ENCODE measurements around the gene ZDHHC15. TPM values are rescaled to one million over a fixed set of nuclear protein-coding genes. Genes with fewer than 3 reads are reported as not detected.
"Not testable (repeated sequence)": the region's sequence is repeated elsewhere in the genome, so short reads cannot be mapped to it uniquely, and the experiment has no call there.

ZDHHC15 gene
- 0.06 TPM for polyA plus RNA-seq (2012; ENCODE audit: missing spikeins)

DNA sequence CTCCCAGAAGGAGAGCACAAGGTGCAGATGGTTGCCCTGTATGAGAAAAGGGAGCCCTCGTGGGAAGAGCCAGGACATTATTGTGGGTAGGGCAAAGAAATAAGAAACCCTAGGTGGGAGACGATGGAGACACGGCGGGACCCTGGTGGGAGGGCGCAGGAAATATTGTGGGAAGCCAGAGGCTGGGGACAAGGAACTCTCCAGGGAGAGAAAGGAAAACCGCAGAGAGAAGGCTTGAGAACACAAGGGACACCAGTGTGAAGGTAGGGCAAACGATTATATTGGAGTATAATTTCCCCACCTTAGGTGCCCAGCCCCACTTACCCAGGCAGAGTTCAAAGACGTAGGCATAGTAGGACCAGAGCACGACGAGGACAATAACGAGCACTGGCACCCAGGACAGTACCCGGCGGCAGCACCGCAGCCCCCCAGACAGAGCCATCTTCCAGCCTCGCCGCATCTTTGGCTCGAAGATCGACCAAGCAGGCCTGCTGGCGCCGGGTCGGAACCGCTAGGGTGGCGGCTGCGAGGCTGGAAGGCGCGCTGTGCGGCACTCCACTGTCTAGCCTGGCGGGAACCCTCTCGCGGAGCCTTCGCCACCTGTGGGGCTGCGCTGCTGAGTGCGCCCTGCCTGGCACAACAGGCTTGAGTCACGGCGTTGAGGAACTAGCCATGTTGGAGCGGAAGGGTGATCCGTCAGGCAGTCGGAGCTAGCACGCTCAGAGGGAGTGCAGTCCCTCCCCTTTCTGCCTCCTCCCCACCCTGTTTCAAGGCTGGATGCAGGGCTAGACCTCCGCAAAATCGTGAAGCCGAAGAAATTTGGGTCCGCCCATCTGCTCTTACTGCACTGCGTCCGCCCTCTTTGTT, at the start of gene ZDHHC15:
Gene ZDHHC15 (minus strand): TSS at position 473 of the 867 bp plus-strand sequence. CDS start 13 bp downstream, at position 460.
- FAIRE-seq (no peak), DNase-seq (ENCODE audit: insufficient read length) (no peak)

DNA sequence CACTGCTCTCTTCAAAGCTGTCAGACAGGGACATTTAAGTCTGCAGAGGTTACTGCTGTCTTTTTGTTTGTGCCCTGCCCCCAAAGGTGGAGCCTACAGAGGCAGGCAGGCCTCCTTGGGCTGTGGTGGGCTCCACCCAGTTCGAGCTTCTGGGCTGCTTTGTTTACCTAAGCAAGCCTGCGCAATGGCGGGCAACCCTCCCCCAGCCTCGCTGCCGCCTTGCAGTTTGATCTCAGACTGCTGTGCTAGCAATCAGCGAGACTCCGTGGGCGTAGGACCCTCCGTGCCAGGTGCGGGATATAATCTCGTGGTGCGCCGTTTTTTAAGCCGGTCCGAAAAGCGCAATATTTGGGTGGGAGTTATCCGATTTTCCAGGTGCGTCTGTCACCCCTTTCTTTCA, 37.7 kb upstream of the ZDHHC15 start:
- DNase-seq (ENCODE audit: insufficient read length); FAIRE-seq: not testable (repeated sequence)

More for the DNA sequence above, at the start of gene ZDHHC15:
- TF ChIP-seq POLR2A (IDR thresholded peaks at IDR 0.05; ENCODE audit: low read depth, low read length) = no peak
- no peak for TF ChIP-seq POLR2AphosphoS5 (IDR thresholded peaks at IDR 0.05; ENCODE audit: low read depth, low read length)
- no peak for TF ChIP-seq TAF1 (IDR thresholded peaks at IDR 0.05; ENCODE audit: borderline replicate concordance, low read depth, low read length)

GRCh38 chrX:75547783-75548182, 24.9 kb upstream of the ZDHHC15 start:
- no peak for FAIRE-seq
- TF ChIP-seq TAF1 (IDR thresholded peaks at IDR 0.05; ENCODE audit: borderline replicate concordance, low read depth, low read length) (no peak), POLR2A (IDR thresholded peaks at IDR 0.05; ENCODE audit: low read depth, low read length) (no peak), POLR2AphosphoS5 (IDR thresholded peaks at IDR 0.05; ENCODE audit: low read depth, low read length) (no peak)

GRCh38 chrX:75546724-75547511, 24.1 kb upstream of the ZDHHC15 start:
- FAIRE-seq = no peak
- DNase-seq (ENCODE audit: insufficient read length) = no peak

More at GRCh38 chrX:75547783-75548182, 24.9 kb upstream of the ZDHHC15 start:
- no peak for DNase-seq (ENCODE audit: insufficient read length)

DNA sequence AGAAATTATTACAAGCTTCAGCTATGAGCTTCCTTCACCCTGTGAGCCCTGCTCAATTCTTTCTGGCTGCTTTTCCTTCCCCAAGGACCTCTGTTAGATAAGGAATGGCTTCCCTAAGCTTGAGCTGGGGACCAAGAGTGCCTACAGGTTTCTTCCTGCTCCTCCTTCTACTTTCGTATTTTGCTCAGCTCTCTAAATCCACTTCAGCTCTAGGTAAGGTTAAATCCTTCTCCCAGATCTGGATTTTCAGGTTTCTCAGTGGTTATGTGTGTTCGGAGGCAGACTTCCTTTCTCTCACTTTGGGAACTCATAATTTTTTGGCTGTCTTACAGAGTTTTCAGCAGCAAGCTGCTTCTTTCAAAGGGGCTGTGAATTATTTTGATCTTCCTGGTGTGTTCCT, 21.9 kb upstream of the ZDHHC15 start:
- no peak for FAIRE-seq
- TF ChIP-seq TAF1 (IDR thresholded peaks at IDR 0.05; ENCODE audit: borderline replicate concordance, low read depth, low read length) (no peak), POLR2A (IDR thresholded peaks at IDR 0.05; ENCODE audit: low read depth, low read length) (no peak), POLR2AphosphoS5 (IDR thresholded peaks at IDR 0.05; ENCODE audit: low read depth, low read length) (no peak)
- no peak for DNase-seq (ENCODE audit: insufficient read length)

More at GRCh38 chrX:75546724-75547511, 24.1 kb upstream of the ZDHHC15 start:
- TF ChIP-seq TAF1 (IDR thresholded peaks at IDR 0.05; ENCODE audit: borderline replicate concordance, low read depth, low read length) (no peak), POLR2AphosphoS5 (IDR thresholded peaks at IDR 0.05; ENCODE audit: low read depth, low read length) (no peak), POLR2A (IDR thresholded peaks at IDR 0.05; ENCODE audit: low read depth, low read length) (no peak)

- TF ChIP-seq POLR2AphosphoS5 (IDR thresholded peaks at IDR 0.05; ENCODE audit: low read depth, low read length) (no peak), POLR2A (IDR thresholded peaks at IDR 0.05; ENCODE audit: low read depth, low read length) (no peak), TAF1 (IDR thresholded peaks at IDR 0.05; ENCODE audit: borderline replicate concordance, low read depth, low read length) (no peak)
- DNase-seq (ENCODE audit: insufficient read length) (no peak), FAIRE-seq (no peak)
Observed at GRCh38 chrX:75483933-75484332, 38.9 kb downstream of the ZDHHC15 start.

GRCh38 chrX:75461780-75462179, 61.1 kb downstream of the ZDHHC15 start:
- DNase-seq (ENCODE audit: insufficient read length) = not testable (repeated sequence)

GRCh38 chrX:75421688-75422230, 101.1 kb downstream of the ZDHHC15 start:
- no peak for FAIRE-seq

More at GRCh38 chrX:75461780-75462179, 61.1 kb downstream of the ZDHHC15 start:
- not testable (repeated sequence) for FAIRE-seq

DNA sequence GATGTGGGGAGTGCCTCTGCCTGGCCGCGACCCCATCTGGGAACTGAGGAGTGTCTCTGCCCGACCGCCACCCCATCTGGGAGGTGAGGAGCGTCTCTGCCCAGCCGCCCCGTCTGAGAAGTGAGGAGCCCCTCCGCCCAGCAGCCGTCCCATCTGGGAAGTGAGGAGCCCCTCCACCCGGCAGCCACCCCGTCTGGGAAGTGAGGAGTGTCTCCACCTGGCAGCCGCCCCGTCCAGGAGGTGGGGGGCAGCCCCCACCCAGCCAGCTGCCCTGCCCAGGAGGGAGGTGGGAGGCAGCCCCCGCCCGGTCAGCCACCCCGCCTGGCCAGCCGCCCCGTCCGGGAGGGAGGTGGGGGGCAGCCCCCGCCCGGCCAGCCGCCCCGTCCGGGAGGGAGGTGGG, 115.7 kb downstream of the ZDHHC15 start:
- FAIRE-seq; DNase-seq (ENCODE audit: insufficient read length): not testable (repeated sequence)

More at GRCh38 chrX:75421688-75422230, 101.1 kb downstream of the ZDHHC15 start:
- no peak for DNase-seq (ENCODE audit: insufficient read length)
- TF ChIP-seq TAF1 (IDR thresholded peaks at IDR 0.05; ENCODE audit: borderline replicate concordance, low read depth, low read length) (no peak), POLR2A (IDR thresholded peaks at IDR 0.05; ENCODE audit: low read depth, low read length) (no peak), POLR2AphosphoS5 (IDR thresholded peaks at IDR 0.05; ENCODE audit: low read depth, low read length) (no peak)

DNA sequence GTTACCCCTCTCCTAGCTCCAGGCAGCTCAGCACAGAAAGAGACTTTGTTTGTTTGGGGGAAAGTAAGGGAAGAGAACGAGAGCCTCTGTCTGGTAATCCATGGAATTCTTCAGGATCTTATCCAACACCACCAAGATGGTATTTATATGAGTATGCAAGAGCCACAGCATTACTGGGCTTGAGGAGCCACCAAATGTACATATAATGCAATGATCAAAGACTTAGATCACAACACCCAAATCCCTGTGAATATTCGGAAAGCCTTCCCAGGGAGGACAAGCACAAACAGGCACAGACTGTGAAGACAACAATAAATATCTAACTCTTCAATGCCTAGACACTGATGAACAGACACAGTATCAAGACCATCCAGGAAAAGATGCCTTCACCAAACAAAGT, 132.4 kb downstream of the ZDHHC15 start:
- FAIRE-seq = no peak
- no peak for TF ChIP-seq TAF1 (IDR thresholded peaks at IDR 0.05; ENCODE audit: borderline replicate concordance, low read depth, low read length)
- no peak for TF ChIP-seq POLR2AphosphoS5 (IDR thresholded peaks at IDR 0.05; ENCODE audit: low read depth, low read length)
- no peak for TF ChIP-seq POLR2A (IDR thresholded peaks at IDR 0.05; ENCODE audit: low read depth, low read length)
- DNase-seq (ENCODE audit: insufficient read length) = no peak

DNA sequence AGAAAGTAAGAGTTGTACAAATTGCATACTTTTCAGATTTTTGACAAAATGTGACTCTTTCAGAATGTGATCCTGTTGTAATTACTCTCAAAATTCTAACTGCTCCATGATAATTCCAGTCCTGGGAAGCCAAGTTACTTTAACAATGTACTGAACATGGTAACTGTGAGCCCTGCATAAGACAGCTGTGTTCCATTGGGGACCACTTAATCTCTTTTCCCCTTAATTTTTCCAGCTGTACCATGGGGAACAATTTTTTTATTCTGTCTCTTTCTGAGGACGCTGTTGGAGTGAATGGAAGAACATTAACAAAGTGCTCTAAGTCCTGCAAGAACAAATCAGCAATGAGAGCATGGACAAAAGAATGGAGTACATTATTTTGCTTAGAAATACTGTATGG, 153.1 kb downstream of the ZDHHC15 start:
- no peak for DNase-seq (ENCODE audit: insufficient read length)
- TF ChIP-seq POLR2AphosphoS5 (IDR thresholded peaks at IDR 0.05; ENCODE audit: low read depth, low read length) = no peak
- TF ChIP-seq POLR2A (IDR thresholded peaks at IDR 0.05; ENCODE audit: low read depth, low read length) = no peak
- no peak for TF ChIP-seq TAF1 (IDR thresholded peaks at IDR 0.05; ENCODE audit: borderline replicate concordance, low read depth, low read length)
- no peak for FAIRE-seq

GRCh38 chrX:75366861-75367260, 156.0 kb downstream of the ZDHHC15 start:
- TF ChIP-seq POLR2A (IDR thresholded peaks at IDR 0.05; ENCODE audit: low read depth, low read length) = no peak
- TF ChIP-seq POLR2AphosphoS5 (IDR thresholded peaks at IDR 0.05; ENCODE audit: low read depth, low read length) = no peak
- TF ChIP-seq TAF1 (IDR thresholded peaks at IDR 0.05; ENCODE audit: borderline replicate concordance, low read depth, low read length) = no peak
- DNase-seq (ENCODE audit: insufficient read length) = no peak
- FAIRE-seq = no peak

All from GM12892 (cell line).